ENCODE data around the gene OXCT2.

Gene OXCT2

GRCh38 chr1:39761557-39762260 lies 9.4 kb downstream of the OXCT2 start:
- no peak for DNase-seq

GRCh38 chr1:39761016-39761415 lies 10.1 kb downstream of the OXCT2 start:
- no peak for DNase-seq

GRCh38 chr1:39760074-39761008 lies 10.8 kb downstream of the OXCT2 start:
- DNase-seq = no peak

- no peak for DNase-seq
Measured at GRCh38 chr1:39759436-39759726, 11.8 kb downstream of the OXCT2 start.

- no peak for DNase-seq
Measured at GRCh38 chr1:39758556-39759435, 12.4 kb downstream of the OXCT2 start.

- DNase-seq = no peak
Measured at GRCh38 chr1:39757501-39757900, 13.6 kb downstream of the OXCT2 start.

GRCh38 chr1:39755965-39756659 lies 15.0 kb downstream of the OXCT2 start:
- no peak for DNase-seq

GRCh38 chr1:39754906-39755504 lies 16.1 kb downstream of the OXCT2 start:
- peak; percentile 64 to 89 for DNase-seq

GRCh38 chr1:39754026-39754570 lies 17.1 kb downstream of the OXCT2 start:
- peak; percentile 50 to 79 for DNase-seq

GRCh38 chr1:39753132-39754025 lies 17.8 kb downstream of the OXCT2 start:
- DNase-seq = no peak

- DNase-seq = no peak
Measured at GRCh38 chr1:39752703-39753102, 18.4 kb downstream of the OXCT2 start.

GRCh38 chr1:39751595-39751994 lies 19.6 kb downstream of the OXCT2 start:
- DNase-seq = no peak

GRCh38 chr1:39745016-39745670 lies 26.0 kb downstream of the OXCT2 start:
- DNase-seq = no peak

- DNase-seq = peak; percentile 84 to 91
Measured at GRCh38 chr1:39738622-39739366, 32.4 kb downstream of the OXCT2 start, which contains the start of gene PPIE. Gene PPIE, plus strand, starts transcription at chr1:39738882. Its CDS starts 19 bp downstream, at chr1:39738901.

GRCh38 chr1:39737546-39738169 lies 33.5 kb downstream of the OXCT2 start:
- DNase-seq = no peak

GRCh38 chr1:39735731-39736130 lies 35.4 kb downstream of the OXCT2 start:
- no peak for DNase-seq

- DNase-seq = no peak
Measured at GRCh38 chr1:39733161-39733560, 38.0 kb downstream of the OXCT2 start.

- DNase-seq = no peak
Measured at GRCh38 chr1:39732730-39733129, 38.4 kb downstream of the OXCT2 start.

GRCh38 chr1:39729842-39730241 lies 41.3 kb downstream of the OXCT2 start:
- DNase-seq = no peak
